Measurements from ENCODE around the gene NPDC1.

Gene NPDC1

GRCh38 chr9:136990242-136990911 lies 55.6 kb downstream of the NPDC1 start:
- DNase-seq, result no peak

All from NCI-H1092 (cell line).